Hematopoietic multipotent progenitor cell treated with erythropoietin and hydrocortisone succinate and interleukin-3 and kit ligand, for 4 days (in vitro differentiated cells): ENCODE data around the gene CEP112.

ENCODE experiments used
- DNase-seq: peaks from one replicate; pipeline ENCODE4 v3.0.0-alpha.2; 2015

Gene CEP112

DNA sequence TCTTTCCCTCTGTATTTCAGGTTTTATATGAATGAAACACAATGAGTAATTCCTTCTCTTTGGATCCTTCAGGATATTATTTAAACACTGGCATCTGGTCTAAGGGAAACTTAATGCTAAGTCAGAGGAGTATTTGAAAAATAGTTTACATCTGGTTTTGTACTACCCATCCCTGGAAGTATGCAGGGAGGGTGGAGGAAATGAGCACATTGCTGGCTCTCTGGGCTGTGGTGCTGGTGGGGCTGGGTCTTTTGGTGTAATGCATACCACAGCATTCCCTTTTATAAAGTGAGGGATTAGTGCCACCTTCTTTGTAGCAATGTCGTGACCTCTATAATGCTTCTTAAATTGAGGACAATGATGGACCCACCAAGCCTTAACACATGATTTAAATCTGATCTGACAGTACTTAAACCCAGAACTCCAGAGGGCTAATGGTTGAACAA, 525.0 kb downstream of the CEP112 start:
- no peak for DNase-seq

DNA sequence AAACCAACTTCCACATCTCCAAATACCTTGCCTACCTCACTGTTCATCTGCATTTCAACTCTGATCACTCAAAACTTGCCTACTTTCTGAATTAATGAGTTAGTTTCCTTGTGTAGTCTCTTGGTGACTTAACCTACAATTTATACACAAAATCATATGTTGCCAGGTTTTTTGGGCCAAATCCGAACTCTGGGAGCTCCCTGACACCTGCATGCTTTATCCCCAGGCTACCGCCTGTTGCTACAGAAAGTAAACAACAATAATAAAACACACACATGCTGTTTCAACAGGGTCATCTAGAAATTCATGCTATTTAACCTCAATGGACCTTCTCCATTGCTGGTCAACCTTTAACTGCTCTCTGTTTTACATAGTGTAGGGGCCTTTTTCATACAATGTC, 526.0 kb downstream of the CEP112 start:
- DNase-seq: no peak

DNA sequence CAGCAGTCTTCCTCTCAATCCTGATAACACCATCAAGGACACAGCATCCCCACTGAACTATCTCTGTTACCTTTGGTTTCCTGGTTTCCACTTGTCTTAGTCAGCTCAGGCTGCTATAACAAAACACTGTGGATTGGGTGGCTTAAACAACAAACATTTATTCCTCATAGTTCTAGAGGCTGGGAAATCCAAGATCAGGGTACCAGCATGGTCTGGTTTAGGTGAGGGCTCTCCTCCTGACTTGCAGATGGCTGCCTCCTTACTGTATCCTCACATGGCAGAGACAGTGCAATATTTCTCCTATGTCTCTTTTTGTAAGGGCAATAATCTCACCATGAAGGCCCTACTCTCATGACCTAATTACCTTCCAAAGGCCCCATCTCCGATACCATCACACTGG, 527.2 kb downstream of the CEP112 start:
- DNase-seq: no peak

DNA sequence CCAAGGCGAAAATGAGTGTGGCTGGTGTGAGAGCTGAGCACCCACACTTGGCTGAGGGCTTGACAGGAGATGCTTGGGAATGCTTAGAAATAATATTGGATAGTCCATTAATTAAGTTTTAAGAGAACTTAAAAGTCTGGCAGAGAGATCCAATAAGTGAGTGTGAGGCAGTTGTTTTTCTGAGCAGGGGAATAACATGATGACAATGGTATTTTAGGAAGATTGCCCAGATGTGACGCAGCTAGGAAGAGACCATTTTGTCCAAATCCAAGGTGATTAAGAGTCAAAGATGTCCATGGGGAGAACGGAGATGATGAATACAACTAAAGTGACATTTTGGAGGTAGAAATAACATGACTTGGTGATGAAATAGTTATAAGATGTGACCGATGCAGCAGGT, 527.7 kb downstream of the CEP112 start:
- DNase-seq: no peak

DNA sequence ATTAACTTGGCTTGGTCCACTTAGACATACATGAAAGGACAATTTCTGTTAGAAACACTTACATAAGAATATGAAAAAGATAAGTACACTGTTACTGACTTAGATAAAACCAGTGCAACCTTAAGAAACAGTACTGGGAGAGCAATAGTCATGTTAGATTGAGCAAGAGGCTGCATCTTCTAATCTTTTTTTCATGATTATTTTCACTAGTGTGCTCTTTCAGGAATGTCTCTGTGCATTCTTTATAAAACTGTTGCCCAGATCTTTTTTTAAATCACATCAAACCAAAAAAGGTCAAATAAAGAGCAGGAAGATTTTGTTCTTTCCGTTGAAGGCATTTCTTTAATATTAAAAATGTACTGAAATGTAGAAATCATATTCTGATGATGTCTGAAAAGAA, 529.7 kb downstream of the CEP112 start:
- no peak for DNase-seq

DNA sequence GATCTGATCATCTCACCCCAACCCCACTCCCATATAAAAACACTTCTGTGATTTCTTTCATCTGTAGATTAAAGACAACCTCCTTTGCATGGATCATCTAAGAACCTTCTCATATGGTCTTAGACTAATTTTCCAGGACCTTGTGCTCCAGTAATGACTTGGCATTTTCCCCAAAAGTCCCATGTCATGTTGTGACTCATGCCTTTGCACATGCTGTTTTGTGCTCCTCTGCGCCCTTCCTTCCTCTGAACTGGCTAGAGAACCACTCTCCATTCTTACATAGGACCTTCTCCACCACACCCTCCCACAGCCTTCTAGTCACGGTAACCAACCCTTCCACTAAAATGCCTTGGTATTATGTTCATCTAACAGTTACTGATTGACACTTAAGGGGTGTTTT, 531.0 kb downstream of the CEP112 start:
- no peak for DNase-seq

DNA sequence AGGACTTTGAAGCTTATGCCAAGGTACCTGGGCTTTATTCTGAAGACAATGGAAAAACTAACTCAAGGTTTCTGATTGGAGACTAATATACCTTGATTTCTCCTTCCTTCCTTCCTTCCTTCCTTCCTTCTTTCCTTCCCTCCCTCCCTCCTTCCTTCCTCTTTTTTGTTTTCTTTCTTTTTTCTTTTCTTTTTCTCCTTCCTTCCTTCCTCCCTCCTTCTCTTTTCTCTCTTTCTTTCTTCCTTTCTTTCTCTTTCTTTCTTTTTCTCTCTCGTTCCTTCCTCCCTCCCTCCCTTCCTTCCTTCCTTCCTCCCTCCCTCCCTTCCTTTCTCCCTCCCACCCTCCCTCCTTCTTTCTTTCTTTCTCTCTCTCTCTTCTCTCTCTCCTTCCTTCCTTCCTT, 531.9 kb downstream of the CEP112 start:
- DNase-seq: no peak

DNA sequence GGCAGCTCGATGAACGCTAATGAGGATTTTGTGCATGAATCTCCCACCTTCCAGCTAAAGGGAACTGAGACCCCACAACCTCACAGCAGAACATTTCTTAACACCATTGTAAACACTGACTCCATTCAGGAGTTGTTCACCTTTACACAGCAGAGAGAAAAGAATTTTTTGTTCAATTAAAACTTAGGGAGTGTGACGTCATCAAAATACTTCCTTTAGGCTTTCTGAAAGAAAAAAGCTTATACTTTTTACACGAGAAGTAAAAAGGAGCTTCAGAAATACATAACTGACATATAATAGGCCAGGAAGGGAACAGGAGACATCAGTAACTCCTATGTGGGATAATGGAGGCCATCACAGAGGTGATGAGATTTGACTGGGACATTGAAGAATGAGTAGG, 532.4 kb downstream of the CEP112 start:
- DNase-seq: no peak

DNA sequence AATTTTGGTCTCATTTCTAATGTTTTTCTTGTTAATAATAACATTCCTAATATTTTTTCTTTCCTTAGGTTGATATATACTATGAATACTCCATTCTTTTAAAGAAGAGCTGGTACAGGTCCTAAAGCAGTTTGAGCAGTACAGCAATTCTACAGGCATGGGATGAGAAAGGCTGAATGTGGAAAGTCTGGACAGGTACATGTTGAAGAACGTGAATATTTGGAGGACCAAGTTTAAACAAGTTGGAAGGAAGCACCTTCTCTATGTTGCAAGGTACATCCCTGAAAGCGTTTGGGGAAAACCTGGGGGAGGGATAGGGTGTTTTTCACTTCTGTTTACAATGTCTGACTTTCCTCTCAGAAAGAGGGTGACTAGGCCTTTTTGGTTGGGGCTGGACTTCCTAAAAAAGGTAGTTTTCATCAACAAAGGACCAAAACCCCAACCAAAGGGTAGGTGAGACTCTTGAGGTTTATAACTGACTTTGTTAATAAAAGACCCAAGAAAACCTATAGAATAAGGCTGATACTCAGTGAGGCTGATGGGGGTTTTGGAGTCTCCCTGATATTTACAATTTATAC, 534.6 kb downstream of the CEP112 start:
- no peak for DNase-seq

DNA sequence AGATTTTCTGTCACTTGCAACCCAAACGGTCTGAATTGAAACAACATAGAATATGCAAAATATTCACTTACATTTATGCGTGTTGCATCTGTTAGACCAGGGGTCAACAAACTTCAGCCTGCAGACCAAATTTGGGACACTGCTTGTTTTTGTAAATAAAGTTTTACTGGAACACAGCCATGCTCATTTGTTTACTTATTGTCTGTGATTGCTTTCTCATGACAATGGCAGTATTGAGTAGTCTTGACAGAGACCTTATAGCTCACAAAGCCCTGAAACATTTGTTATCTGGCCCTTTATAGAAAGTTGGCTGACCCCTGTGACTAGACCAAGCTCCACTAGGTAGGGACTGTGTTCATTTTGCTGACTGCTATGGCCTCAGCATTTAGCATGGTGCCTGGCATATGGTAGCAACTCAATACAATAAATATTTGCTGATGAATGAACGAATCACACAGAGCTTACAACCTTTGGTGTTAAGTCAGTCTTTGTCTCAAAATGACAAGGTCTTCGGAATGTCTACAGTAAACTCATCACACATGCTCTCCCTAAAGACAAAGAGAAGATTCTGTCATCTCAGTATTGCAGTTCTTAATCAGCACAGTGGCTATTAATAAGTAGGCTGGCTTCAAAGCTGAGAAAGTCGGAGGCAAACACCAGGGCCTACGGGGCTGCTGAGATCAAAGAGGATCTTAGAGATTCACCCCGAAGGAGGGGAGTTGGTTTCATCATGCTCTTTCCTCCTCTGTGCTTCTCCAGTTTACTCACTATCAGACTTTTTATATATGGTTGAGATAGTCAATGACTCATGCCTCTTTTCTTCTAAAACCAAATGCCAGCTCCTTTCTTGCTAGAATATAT, 535.3 kb downstream of the CEP112 start:
- DNase-seq: no peak

DNA sequence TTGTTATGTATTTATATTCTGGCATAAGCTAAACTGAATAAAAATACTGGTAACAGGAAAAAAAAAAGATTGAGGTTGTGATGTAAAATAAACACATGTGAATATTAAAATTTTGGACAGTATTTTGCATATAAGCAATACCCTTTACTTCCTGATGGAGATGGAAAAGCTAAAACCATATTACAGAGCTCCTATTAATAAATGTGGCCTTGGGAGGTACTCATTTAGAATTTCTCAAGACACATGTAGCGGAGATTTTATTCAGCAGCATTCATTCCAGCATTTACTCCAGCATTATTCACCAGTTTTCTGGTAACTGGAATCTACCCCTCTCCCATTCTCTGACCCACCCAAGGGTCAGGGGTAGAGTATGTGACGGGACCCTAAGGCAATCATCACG, 536.2 kb downstream of the CEP112 start:
- no peak for DNase-seq

DNA sequence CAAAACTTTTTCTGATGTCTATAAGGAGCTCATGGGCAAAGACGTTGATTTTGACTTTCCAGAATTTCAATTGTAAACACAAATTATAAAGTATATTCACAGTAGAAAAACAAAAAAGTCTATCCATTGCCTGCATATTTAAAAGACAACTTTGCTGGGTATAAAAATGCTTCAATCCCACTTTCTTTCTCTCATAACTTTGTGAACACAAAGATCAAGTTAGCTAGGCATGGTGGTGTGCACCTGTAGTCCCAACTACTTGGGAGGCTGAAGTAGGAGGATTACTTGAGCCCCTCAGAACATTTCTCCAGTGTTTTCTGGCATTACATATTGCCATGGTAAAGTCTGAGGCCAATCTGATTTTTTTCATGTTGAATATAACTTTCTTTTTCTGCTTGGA, 547.4 kb downstream of the CEP112 start:
- DNase-seq: no peak

DNA sequence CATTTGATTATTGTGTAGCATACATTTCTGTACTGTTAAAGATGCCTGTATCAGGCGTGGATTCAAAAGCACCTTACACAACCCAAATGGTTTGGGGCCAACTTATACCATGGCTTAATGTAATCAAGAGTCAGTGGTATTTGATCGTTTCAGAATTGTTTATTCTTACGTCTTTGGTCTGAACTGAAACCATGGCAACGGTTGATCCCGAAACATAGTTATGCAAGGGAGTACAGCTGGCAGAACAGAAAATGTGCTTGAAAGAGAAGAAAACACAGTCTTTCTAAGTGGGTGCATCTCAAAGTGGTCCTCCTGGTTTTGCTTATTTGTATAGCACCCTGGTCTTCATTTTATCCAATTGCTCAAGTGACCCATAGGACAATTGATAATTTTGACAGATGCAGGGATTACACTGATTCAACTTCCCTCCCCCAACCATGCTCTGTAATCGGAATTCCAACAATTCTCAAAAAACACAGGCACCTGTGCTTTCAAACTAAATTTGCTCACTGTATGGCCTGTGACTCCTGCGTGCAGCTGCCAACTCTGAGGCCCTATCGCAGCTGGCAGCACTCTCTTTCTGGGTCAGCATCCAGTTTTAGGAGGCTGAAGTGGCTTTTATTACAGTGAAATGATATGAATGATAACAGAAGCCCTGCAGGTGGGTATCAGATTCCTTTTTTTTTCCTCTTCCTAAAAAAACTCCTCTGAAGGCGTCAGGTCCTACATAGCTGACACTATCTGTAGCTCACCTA, 553.5 kb downstream of the CEP112 start:
- DNase-seq: no peak

DNA sequence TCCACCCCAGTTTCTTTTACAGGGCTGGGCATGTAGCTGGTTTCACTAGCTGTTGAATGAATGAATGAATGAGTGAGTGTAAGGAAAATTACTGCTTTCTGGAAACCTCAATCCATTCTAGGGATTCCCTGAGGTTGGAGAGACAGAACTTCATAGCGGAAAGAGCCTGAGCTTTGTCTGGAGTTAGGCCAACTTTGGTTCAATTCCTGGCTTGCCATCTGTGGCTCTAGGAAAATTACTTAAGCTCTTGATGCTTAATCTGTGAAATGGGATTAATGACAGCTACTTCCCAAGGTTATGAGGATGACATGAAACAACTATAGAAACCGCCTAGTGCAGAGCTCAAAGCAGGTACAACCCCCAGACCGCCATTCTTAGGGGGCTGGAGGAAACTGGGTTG, 554.1 kb downstream of the CEP112 start:
- no peak for DNase-seq

DNA sequence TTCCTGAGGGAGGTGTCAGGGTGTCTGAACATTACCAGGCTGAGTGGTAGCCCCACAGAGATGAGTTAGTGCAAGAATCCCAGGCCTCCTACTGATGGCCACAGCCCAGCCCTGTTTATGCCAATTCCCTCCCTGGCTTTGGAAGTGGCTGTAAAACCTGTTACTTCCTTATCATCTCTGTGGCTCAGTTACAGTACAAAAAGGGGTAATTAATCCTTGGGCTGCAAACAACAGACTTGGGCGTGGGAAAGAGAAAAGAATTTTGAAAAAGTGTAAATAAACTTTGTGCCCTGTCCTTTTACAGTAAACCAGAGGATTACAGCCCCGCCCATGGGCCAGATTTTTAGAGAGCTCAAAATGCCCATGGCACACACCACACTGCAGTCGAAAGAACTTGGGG, 557.4 kb downstream of the CEP112 start:
- no peak for DNase-seq

DNA sequence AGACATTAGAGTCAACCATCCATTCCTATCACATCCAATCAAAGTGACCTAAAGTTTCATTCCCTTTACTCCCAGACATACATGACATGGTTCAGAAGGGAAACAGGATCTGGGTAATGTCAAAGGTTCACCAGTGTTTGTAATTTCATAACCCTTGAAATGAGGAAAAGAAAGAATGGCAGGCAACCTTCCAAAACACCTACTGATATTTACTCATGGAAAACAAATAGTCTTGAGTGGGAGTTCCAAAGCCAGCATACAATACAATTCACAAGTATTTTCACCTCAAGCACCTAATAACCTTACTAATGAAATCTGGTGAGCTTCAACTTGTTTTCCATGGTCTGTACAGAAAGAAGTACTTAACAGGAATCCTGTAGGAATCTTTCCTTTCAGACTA, 557.9 kb downstream of the CEP112 start:
- DNase-seq: no peak

DNA sequence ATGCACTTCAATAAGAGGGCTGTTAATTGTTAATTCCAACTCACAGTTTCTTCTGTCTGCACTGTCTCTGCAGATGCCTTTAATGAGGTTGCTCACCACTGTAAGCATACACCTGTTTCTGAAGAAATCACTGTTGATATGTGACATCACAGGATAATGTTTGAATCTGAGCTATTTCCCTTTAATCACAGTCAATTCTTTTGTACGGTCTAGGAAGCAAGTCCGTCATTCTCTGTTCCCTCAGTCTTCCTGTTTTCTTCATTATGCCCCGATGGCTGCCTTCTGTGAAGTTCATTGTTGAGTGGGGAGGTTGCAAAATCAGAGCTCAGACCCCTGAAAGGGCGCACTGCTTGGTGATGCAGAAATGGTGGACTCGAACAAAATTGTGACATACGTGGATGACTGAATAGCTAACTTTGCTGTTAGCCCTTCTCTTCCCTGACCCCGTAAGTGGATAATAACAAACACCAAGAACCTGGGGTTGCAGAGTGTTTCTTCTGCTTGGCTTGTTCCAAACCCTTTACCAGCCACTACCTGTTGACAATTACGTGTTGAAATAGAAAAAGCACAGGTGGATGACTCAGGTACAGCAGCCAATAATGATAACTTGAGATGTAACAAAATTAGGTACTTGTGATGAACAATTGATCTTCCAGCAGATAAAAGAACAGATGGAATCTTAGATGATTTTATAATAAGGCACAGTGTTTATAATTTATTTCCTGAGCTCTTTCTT, 558.6 kb downstream of the CEP112 start:
- DNase-seq: no peak

DNA sequence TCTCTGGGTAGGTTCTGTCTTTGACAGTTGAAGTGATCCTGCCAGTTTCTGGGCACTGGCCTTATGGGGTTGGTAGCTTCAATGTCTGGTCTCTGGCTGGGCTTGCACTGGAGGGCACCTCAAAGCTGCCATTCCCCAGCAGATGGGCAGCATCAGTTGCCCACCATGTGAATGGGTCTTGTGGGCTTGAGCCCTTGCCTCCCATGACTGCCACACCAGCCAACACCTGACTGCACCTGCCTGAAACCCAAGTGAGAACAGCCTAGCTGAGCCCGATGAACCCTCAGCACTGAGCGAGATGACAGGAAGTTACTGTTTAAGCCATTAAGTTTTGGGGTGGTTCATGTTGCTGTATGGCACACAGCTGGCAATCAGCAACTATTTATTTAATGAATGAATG, 561.4 kb downstream of the CEP112 start:
- no peak for DNase-seq

DNA sequence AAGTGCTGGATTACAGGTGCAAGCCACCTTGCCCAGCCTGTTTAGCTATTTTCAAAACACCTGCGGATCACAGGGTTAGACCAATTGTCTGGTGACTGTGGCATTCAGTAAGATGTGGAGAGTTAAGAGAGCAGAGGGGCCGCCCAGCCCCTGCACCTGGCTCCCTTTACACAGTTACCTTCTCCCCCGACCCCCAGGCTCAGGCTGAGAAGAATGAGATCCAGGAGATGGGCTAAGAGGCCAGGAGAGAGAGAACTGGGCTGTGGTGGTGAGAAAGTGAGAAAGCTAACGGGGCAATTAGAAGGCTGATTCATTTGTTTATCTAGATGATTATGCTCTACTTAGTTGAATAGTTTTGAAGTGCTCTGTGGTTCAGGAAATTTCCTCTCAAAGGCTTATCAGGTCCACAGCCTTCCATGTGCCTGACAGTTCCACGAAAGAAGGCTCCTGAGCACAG, 562.7 kb downstream of the CEP112 start:
- DNase-seq: no peak

DNA sequence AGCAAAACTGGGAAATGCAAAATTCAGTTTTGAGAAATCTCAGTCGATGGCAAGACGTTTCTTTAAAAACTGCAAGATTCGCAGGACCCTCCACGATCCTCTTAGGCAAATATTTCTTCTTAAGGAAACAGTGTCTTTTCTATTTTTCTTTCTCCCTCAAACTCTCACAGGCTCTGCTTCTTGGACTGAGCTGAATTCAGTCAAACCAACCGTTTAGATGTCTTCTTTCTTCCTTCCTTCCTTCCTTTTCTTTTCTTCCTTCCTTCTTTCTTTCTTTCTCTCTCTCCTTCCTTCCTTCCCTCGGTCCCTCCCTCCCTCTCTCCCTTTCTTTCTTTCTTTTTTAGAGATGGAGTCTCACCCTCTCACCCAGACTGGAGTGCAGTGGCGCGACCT, 563.3 kb downstream of the CEP112 start:
- DNase-seq: no peak

DNA sequence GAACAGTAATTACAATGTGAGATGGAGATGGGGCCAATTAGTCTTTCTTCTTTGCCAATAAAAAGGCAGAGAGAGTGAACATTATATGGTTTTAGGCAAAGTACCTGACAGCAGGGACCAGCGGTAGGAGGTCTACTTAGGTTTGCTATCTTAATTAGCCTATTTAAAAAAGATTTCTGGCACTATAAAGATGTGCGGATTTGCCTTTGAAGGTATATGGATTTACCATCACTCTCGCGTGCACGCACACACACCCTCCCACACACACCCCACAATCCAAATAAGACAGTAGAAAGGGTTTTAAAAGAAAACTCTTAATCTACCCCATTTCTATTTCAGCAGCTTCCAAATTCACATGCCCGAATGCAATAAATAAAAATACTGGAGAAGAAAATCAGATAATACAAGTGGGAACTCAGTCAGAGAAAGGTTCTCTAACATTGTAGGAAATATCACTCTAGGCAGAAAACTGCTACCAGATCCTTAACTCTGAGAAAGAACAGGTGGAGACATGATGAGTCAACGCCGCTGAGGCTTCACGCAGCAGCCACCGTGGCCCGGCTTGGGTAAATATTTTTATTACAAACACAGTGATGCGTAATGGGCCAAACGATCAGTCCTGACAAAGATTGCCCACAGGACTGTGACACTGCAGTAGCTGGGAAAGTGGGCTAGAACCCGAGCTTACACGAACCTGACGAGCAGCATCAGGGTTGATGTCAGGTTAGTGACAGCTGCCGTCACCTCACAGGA, 563.9 kb downstream of the CEP112 start:
- no peak for DNase-seq

DNA sequence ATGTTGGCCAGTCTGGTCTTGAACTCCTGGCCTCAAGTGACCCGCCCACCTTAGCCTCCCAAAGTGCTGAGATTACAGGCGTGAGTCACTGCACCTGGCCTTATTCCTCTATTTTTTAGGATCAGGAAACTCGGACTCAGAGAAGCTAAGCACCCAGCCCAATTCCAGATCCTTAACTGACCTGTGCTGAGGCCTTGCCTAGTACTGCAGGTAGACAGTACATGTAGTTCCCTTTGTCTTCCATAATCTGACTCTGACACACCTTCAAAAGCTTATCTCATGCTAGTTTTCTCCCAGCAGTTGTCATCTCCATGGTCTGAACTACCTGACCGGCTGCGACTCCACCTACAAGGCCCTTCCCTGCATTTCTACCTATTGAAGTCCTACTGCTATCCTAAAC, 564.8 kb downstream of the CEP112 start:
- no peak for DNase-seq

DNA sequence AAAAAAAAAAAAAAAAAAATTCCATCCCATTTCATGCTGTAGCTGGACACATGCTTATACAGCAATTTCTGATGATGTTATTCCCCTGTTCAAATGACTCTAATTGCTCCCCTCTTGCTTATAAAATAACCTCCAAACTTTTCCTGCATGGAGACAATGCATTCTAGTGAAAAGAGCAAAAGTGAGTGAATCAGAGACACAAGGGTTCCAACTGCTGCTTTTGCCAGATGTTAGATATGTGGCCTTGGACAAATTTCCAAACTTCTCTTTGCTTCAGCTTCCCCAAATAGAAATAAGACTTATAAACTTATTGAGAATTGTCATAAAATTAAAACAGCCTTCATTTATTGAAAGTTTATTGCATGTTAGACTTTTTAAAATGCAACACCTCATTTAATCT, 565.5 kb downstream of the CEP112 start:
- no peak for DNase-seq
